K562 (cell line): Measurements from ENCODE around the gene PLA2G3.

Experiments used
- FOXK2 ChIP-seq, 2 experiments: fragments of 450-650 bp; IDR thresholded peaks in 1 of 2; conservative IDR thresholded peaks in 1 of 2; 2 replicates each; pipeline ENCODE4 v1.6.1; 2016; ENCODE audit warnings: low read depth in 2 of 2, mild to moderate bottlenecking in 1 of 2
- MYC ChIP-seq, 2 experiments: fragments of 250-450 bp in 1 of 2; sonication (Bioruptor Pico) in 1 of 2; IDR thresholded peaks; 2 replicates each; pipeline versions ENCODE4 v1.5.1 to v1.6.1; 2012 to 2021; ENCODE audit warnings: low read depth in 2 of 2, borderline replicate concordance in 1 of 2, improper control_type of control experiment in 1 of 2, low read length in 1 of 2, mild to moderate bottlenecking in 1 of 2, moderate library complexity in 1 of 2

DNA sequence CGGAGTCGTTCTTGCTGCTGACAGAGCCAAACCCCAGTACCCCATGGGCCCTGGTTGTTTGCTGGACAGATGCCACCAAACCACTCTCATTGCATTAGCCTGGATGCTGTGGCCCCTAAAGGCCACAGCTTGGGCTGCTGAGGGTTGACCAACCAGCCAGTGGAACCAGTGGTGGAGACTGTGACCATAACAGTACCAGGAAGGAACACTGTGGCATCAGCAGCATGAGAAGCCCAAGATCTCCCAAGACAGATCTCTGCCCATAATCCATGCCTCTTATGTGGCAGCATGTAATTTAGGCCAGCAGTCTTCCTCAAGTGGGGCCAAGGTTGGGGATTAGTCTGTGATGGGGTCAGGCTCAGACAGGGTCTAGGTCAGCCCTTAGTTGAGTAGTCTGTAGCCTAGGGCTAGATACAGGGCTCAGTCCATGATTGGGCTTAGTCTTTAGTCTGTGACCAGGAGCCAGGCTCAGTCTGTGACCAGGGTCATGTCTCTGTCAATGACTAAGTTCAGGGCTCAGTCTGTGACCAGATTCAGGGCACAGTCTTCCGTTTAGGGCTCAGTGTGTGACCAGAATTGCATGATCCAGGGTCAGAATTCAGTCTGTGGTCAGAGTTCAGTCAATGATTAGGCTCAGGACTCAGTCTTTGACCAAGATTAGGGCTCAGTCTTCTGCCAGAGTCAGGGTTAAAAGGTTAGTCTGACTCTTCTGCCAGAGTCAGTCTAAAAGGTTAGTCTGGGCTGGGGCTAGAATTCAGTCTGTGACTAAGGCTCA, 22.1 kb downstream of the PLA2G3 start:
- no peak for TF ChIP-seq FOXK2 (conservative IDR thresholded peaks at IDR 0.05 in 1 of 2, IDR thresholded peaks at IDR 0.05 in 1 of 2; ENCODE audit: low read depth in 2 of 2)
- no peak for TF ChIP-seq MYC (IDR thresholded peaks at IDR 0.05; ENCODE audit: low read depth, low read length)
- TF ChIP-seq MYC (CRISPR knock-in tag; IDR thresholded peaks at IDR 0.05; ENCODE audit: borderline replicate concordance, low read depth): no peak
